Large intestine (tissue), 3 donors: ENCODE data around the gene FAM174C. TPM values are rescaled to one million over a fixed set of nuclear protein-coding genes. Genes with fewer than 3 reads are reported as not detected.
A peak's percentile ranks its signal among the peaks of the same experiment; 100 is the strongest.

Source experiments
- DNase-seq, 2 donors: peaks; one replicate each; pipeline versions ENCODE4 v3.0.0 to v3.0.0-alpha.2; 2013
- H3K27ac ChIP-seq: one replicate; pipeline ENCODE4 v1.5.1; 2013; ENCODE audit warnings: low read length
- H3K27me3 ChIP-seq: 2 replicates; pipeline ENCODE4 v1.6.1; 2013; ENCODE audit warnings: low read length; ENCODE audit not compliant: control insufficient read depth, insufficient read depth
- H3K36me3 ChIP-seq: 2 replicates; pipeline ENCODE4 v1.6.1; 2013; ENCODE audit warnings: low read length; ENCODE audit not compliant: control insufficient read depth, insufficient read depth
- H3K4me1 ChIP-seq: one replicate; pipeline ENCODE4 v1.6.1; 2013; ENCODE audit warnings: low read length; ENCODE audit not compliant: control insufficient read depth, insufficient read depth
- H3K4me3 ChIP-seq: one replicate; pipeline ENCODE4 v1.5.1; 2013; ENCODE audit warnings: low read length
- H3K9me3 ChIP-seq: one replicate; pipeline ENCODE4 v1.6.1; 2013; ENCODE audit warnings: mild to moderate bottlenecking, low read depth, low read length, moderate library complexity; ENCODE audit not compliant: control insufficient read depth
- WGBS: methylation state at CpG from one replicate; pipeline ENCODE4 v1.1.5; 2013; ENCODE audit warnings: low lambda C conversion rate; ENCODE audit not compliant: insufficient coverage; 5-methylcytosine and 5-hydroxymethylcytosine counted together
- polyA plus RNA-seq: library from polyadenylated mRNA; unstranded; fragments of 120-200 nt; gene quantifications from one replicate; pipeline ENCODE4 v1.2.1, GENCODE V29; 2013

The FAM174C gene
- polyA plus RNA-seq, 1 donor = 37.4 TPM

DNA sequence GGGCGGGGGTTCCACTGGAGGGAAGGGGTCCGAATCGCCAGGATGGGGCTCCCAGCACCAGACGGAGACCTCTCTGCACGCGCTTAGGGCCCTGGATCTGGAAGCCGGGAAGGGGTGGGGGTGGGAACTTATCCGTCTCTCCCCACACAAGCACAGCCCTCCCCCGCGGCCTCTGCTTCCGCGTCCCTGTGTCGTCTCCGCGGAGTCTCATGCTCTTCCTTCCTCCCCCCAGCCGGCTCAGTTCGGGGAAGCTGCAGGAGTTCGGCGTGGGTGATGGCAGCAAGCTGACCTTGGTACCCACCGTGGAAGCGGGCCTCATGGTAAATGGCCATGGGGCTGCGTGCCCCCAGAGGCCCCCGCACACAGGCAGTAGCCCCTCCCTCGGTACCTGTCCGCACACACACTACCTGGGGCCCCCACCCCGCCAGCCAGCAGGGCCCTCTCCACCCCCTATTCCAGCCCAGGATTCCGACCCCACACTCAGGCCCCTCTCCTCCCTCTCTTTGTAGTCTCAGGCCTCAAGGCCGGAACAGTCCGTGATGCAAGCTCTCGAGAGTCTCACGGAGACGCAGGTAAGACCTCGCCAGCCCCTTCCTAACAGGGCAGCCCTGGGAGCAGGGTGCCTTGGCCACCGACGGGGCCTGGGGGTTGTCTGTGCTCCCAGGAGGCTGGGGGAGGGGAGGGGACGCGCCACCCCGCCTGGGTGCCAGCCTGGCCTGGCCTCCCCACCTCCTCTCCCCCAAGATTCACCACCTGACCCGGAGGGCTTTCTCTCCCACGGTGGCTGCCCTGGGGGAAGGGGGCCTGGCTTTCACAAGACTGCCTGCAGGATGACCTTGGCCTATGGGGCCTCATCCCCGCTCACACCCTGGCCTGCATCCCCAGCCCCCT is 23.8 kb upstream of the FAM174C start:
- H3K9me3 ChIP-seq = peaks cover 8% of the 10 kb centered on the region

GRCh38 chr19:1252221-1252820 is 23.0 kb upstream of the FAM174C start:
- peaks cover 48% of the 10 kb centered on the region for H3K36me3 ChIP-seq

More for the DNA sequence above, 23.8 kb upstream of the FAM174C start:
- Histone ChIP-seq H3K27ac (peak overlapping the region; percentile 99), H3K4me3 (peak overlapping the region; percentile 79), H3K36me3 (peaks cover 41% of the 10 kb centered on the region), H3K4me1 (peaks cover 39% of the 10 kb centered on the region), H3K27me3 (no peaks in the 10 kb centered on the region)
- WGBS = no CpG with 5 or more reads among the region's 41 CpGs
- DNase-seq = peak; percentile 83 to 89

DNA sequence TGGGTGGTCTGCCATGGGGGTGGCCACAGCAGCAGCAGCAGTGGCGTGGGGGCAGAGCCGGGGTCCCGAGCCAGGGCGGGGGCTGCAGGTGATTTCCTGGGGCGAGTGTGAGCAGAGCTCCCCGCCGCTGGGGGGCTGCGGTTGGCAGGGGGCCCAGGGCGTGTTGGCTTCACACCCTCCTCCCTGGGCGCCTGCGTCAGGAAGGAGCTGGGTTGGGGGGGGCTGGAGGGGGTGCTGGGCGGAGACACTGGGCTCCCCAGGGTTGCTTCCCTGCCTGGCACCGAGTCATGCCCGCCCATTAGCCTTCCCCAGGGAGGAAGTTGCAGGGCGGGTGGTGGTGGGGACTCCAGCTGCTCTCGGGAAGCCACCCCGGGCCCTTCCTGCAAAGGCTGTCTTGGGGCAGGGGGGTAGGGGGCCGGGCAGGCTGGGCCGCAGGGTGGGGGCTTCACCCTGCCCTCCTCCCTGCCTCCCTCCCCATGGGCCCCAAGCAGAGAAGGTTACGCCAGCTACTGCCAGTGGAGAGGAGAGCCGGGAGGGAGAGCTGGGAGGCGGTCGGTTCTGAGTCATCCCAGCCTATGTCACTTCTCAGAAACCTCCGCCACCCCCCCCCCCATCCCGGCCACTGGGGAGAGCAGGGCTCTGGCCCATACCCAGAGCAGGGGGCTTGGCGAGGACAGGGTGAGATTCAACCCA is 22.4 kb upstream of the FAM174C start:
- Histone ChIP-seq H3K4me1 (peaks cover 43% of the 10 kb centered on the region), H3K36me3 (peaks cover 55% of the 10 kb centered on the region), H3K27ac (peak overlapping the region; percentile 99), H3K27me3 (no peaks in the 10 kb centered on the region), H3K9me3 (peaks cover 12% of the 10 kb centered on the region), H3K4me3 (peak overlapping the region; percentile 79)
- peak; percentile 87 to 94 for DNase-seq
- no CpG with 5 or more reads among the region's 26 CpGs for WGBS

More at GRCh38 chr19:1252221-1252820, 23.0 kb upstream of the FAM174C start:
- Histone ChIP-seq H3K4me3 (peak overlapping the region; percentile 79), H3K27me3 (no peaks in the 10 kb centered on the region), H3K27ac (peak overlapping the region; percentile 99), H3K4me1 (peaks cover 43% of the 10 kb centered on the region), H3K9me3 (peaks cover 11% of the 10 kb centered on the region)
- no CpG with 5 or more reads among the region's 30 CpGs for WGBS
- DNase-seq = peak; percentile 79 to 90

DNA sequence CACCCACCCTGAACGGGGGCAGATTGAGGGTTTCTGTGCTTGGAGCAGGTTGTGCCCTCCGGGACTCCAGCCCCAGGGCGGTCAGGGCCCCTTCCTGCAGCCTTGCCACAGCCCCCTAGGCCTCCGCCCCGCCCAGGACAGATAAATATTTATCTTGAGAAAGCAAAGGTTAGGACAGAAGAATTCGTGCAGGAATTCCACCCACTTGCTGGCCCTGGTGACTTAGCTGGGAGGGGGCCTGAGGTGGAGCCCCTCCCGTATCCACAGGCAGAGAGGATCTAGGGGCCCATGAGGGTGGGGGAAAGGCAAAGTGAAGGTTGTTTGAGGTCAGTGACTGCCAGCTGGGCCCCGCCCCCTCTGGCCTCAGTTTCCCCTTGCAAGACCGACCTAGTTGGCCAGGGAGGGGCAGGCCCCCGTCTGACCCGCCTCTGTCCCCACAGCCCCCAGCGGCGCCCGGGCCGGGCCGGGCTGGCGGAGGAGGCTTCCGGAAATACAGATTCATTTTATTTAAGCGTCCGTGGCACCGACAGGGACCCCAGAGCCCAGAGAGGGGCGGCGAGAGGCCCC is 21.7 kb upstream of the FAM174C start:
- H3K36me3 ChIP-seq = peaks cover 60% of the 10 kb centered on the region
- peaks cover 48% of the 10 kb centered on the region for H3K4me1 ChIP-seq
- H3K9me3 ChIP-seq = peaks cover 12% of the 10 kb centered on the region
- peak overlapping the region; percentile 79 for H3K4me3 ChIP-seq
- H3K27ac ChIP-seq = peak overlapping the region; percentile 99
- peak; percentile 92 to 97 for DNase-seq
- WGBS = no CpG with 5 or more reads among the region's 23 CpGs
- H3K27me3 ChIP-seq = no peaks in the 10 kb centered on the region

DNA sequence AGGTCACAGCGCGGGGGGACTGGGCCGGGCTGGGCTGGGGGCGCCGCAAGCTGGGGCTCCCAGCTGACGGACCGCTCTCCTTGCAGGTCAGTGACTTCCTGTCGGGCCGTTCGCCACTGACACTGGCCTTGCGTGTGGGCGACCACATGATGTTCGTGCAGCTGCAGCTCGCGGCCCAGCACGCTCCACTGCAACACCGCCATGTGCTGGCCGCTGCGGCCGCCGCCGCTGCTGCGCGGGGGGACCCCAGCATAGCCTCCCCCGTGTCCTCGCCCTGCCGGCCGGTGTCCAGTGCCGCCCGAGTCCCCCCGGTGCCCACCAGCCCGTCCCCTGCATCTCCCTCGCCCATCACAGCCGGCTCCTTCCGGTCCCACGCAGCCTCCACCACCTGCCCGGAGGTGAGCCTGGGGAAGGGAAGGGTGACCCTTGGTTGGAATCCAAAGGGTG is 21.2 kb upstream of the FAM174C start:
- H3K4me3 ChIP-seq = peak overlapping the region; percentile 79
- H3K27me3 ChIP-seq = no peaks in the 10 kb centered on the region
- peaks cover 64% of the 10 kb centered on the region for H3K36me3 ChIP-seq
- no peak for DNase-seq
- H3K4me1 ChIP-seq = peaks cover 54% of the 10 kb centered on the region
- peaks cover 12% of the 10 kb centered on the region for H3K9me3 ChIP-seq
- H3K27ac ChIP-seq = peak overlapping the region; percentile 99
- no CpG with 5 or more reads among the region's 37 CpGs for WGBS

- peak overlapping the region; percentile 56 for H3K27ac ChIP-seq
- peaks cover 12% of the 10 kb centered on the region for H3K9me3 ChIP-seq
- peaks cover 59% of the 10 kb centered on the region for H3K4me1 ChIP-seq
- no CpG with 5 or more reads among the region's 20 CpGs for WGBS
- peaks cover 64% of the 10 kb centered on the region for H3K36me3 ChIP-seq
- no peak overlapping the region for H3K4me3 ChIP-seq
- H3K27me3 ChIP-seq = no peaks in the 10 kb centered on the region
- DNase-seq = no peak
These were observed 20.7 kb upstream of the FAM174C start for GRCh38 chr19:1254530-1255185.

DNA sequence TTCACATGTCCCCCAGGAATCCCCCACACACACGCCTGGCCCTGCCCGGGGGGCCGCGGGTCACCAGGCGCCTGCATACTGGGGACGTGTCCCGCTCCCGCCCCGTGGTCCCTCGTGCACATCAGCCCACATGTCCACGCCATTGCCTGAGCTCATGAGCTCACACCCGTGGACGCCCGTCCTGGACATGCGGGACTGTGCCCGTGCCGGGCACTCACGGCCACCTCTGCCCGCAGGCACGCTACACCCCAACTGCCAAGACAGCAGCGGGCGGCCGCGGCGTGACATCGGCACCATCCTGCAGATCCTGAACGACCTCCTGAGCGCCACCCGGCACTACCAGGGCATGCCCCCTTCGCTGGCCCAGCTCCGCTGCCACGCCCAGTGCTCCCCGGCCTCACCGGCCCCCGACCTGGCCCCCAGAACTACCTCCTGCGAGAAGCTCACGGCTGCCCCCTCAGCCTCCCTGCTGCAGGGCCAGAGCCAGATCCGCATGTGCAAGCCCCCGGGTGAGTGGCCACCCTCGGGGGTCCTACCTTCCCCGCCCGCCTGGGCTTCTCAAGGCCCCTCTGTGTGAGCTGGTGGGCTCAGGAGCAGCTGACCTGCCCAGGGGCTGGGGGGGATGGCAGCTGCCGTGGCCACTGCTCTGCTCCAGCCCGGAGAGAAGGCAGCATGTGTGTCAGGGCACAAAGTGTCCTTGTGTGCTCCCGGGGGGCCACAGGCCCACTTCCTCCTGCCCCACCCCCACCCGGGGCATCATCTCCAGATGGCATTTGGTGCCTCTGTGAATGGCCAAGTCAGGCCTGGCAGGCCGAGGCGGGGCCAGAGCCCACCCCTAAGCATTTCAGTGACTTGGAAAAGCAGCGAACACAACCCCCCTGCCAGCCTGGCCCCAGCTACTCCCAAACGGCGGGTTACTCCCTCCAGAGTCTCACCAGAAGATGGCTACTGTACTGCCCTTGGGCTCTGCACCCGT is 19.9 kb upstream of the FAM174C start:
- Histone ChIP-seq H3K36me3 (peaks cover 62% of the 10 kb centered on the region), H3K4me3 (no peak overlapping the region), H3K4me1 (peaks cover 67% of the 10 kb centered on the region), H3K27ac (peak overlapping the region; percentile 53), H3K9me3 (peaks cover 12% of the 10 kb centered on the region), H3K27me3 (no peaks in the 10 kb centered on the region)
- no CpG with 5 or more reads among the region's 52 CpGs for WGBS
- no peak for DNase-seq

- Histone ChIP-seq H3K9me3 (peaks cover 12% of the 10 kb centered on the region), H3K4me3 (no peak overlapping the region), H3K27me3 (no peaks in the 10 kb centered on the region), H3K36me3 (peaks cover 53% of the 10 kb centered on the region), H3K4me1 (peaks cover 77% of the 10 kb centered on the region), H3K27ac (peak overlapping the region; percentile 82)
- no peak for DNase-seq
- WGBS = 36% methylated on average over 1 of the region's 46 CpGs
These were observed 18.5 kb upstream of the FAM174C start for GRCh38 chr19:1256646-1257474.
